SJSA1 (cell line): ENCODE measurements around the gene FRMD3. TPM values are rescaled to one million over a fixed set of nuclear protein-coding genes. Genes with fewer than 3 reads are reported as not detected.

Source experiments
- DNase-seq, 2 experiments: peaks; one replicate each; pipeline ENCODE4 v3.0.0-alpha.2; 2015 to 2020; ENCODE audit warnings: low spot score in 2 of 2, low read depth in 1 of 2
- H3K27ac ChIP-seq: fragments of 250-450 bp; sonication (Bioruptor Pico); 2 replicates; pipeline ENCODE4 v1.5.1; 2020; ENCODE audit warnings: mild to moderate bottlenecking, moderate library complexity
- H3K27me3 ChIP-seq: fragments of 250-450 bp; sonication (Bioruptor Pico); replicated peaks from 2 replicates; pipeline ENCODE4 v1.5.1; 2020; ENCODE audit warnings: mild to moderate bottlenecking, moderate library complexity
- H3K36me3 ChIP-seq: fragments of 250-450 bp; sonication (Bioruptor Pico); 2 replicates; pipeline ENCODE4 v1.5.1; 2020; ENCODE audit warnings: mild to moderate bottlenecking
- H3K4me1 ChIP-seq: fragments of 250-450 bp; sonication (Bioruptor Pico); replicated peaks from 2 replicates; pipeline ENCODE4 v1.6.1; 2021; ENCODE audit warnings: mild to moderate bottlenecking
- H3K4me3 ChIP-seq: fragments of 250-450 bp; sonication (Bioruptor Pico); 2 replicates; pipeline ENCODE4 v1.5.1; 2020; ENCODE audit warnings: mild to moderate bottlenecking
- H3K9me3 ChIP-seq: fragments of 250-450 bp; sonication (Bioruptor Pico); replicated peaks from 2 replicates; pipeline ENCODE4 v1.5.1; 2020; ENCODE audit warnings: mild to moderate bottlenecking
- total RNA-seq: library from RNA; depleted of rRNA; stranded (reverse); fragments of >200 nt; shearing (Covaris generic); gene quantifications from 2 replicates; pipeline ENCODE4 v1.2.3, GENCODE V29; 2014; rRNA removed

The FRMD3 gene
- total RNA-seq, 1 experiment from 2014 or later, result 15.5 TPM

DNA sequence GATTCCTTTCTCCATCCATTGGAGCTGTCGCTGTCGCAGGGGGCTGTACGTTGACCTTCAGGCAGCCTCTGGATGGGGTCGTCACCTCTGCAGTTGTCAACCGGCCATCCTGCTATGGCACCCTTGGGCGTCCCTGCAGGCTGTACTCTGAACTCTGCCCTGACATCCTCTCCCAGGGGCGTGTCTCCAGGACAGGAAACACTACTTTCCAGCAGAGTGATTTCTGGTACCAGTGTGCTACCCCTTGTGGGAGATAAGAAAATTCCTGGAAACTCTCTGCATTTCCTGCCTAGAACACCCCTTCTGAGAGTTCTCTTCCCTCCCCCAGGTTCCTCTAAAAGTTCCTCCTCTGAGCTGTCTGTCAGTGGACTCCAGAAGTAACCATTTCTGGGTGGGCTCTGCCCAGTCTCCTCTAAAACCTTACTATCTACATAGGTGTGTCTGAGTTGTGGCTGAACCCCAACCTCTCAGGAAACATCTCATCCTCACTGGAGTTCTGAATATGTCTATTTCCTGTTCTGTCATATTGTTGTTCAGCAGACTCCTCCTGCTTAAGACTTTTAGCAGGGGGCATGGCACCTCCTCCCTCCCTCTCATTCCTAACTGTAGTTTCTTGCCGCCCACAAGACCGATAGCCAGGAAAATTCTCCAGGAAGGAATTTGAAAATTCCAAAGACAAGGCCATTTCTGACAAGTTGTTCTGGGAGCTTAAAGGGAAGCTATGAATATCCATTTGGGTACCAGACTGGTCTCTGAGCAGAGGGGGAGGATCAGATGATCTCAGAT is 329.9 kb downstream of the FRMD3 start:
- no peaks in the 10 kb centered on the region for H3K9me3 ChIP-seq
- no peak overlapping the region for H3K4me3 ChIP-seq
- no peaks in the 10 kb centered on the region for H3K36me3 ChIP-seq
- no peaks in the 10 kb centered on the region for H3K4me1 ChIP-seq
- DNase-seq, result no peak
- no peak overlapping the region for H3K27ac ChIP-seq
- peaks cover 6% of the 10 kb centered on the region; the same call in 1 of the 2 replicates for H3K27me3 ChIP-seq

DNA sequence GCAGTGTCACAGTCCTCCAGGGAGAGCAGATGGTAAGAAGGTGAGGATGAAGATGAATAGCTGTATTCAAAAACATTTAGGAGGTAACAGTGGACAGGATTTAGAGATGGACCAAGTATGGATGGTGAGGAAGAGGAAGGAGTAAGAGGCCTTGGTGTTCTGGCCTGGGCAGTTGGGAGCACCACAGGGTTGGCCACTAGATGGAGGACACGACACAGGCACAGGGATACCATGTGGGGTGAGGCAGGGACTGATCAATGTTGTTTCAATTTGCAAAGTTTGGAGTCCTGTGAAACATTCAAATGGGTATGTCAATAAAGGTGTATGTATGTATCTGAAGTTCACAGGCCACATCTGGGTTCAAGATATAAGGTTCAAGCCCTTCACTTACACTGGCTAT is 334.2 kb downstream of the FRMD3 start:
- no peak overlapping the region for H3K4me3 ChIP-seq
- DNase-seq, result no peak
- H3K27me3 ChIP-seq, result no peaks in the 10 kb centered on the region
- H3K36me3 ChIP-seq, result no peaks in the 10 kb centered on the region
- no peak overlapping the region for H3K27ac ChIP-seq
- no peaks in the 10 kb centered on the region for H3K9me3 ChIP-seq
- H3K4me1 ChIP-seq, result no peaks in the 10 kb centered on the region

DNA sequence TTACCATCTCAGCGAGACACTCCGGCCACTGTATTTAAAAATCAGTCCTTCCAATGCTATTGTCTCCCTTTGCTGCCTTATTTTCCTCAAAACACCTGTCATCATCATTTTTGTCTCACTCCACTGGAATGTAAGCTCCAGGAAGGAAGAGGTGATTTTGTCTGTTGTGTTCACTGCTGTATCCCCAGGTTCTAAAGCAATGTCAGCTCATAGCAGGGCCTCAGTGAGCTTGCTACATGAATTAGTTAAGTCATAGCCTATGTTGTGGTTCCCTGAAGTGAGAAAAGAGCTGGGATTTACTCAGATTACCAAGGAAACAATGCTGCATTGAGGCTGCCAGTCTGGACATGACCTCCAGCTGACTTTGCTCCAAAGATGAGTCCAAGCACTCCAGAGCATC is 337.7 kb downstream of the FRMD3 start:
- no peak for DNase-seq
- H3K4me1 ChIP-seq, result no peaks in the 10 kb centered on the region
- no peaks in the 10 kb centered on the region for H3K9me3 ChIP-seq
- H3K27ac ChIP-seq, result no peak overlapping the region
- H3K36me3 ChIP-seq, result no peaks in the 10 kb centered on the region
- H3K27me3 ChIP-seq, result no peaks in the 10 kb centered on the region
- H3K4me3 ChIP-seq, result no peak overlapping the region

DNA sequence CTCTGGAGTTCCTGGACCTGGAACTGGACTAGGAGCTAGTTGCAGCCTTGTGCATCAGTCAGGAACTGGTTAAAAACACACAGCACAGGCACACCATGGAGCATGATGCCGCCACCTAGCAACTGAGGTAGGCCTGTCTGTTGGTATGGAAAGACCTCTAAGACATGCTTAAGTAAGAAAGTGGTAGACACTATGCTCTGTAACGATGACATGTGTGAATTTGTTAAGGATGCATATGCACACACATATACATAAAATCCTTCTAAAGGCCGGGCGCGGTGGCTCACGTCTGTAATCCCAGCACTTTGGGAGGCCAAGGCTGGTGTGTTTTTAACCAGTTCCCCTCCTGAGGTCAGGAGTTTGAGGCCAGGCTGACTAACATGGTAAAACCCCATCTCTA is 338.4 kb downstream of the FRMD3 start:
- Histone ChIP-seq H3K9me3 (no peaks in the 10 kb centered on the region), H3K4me1 (no peaks in the 10 kb centered on the region), H3K36me3 (no peaks in the 10 kb centered on the region), H3K27me3 (no peaks in the 10 kb centered on the region), H3K27ac (no peak overlapping the region), H3K4me3 (no peak overlapping the region)
- no peak for DNase-seq

DNA sequence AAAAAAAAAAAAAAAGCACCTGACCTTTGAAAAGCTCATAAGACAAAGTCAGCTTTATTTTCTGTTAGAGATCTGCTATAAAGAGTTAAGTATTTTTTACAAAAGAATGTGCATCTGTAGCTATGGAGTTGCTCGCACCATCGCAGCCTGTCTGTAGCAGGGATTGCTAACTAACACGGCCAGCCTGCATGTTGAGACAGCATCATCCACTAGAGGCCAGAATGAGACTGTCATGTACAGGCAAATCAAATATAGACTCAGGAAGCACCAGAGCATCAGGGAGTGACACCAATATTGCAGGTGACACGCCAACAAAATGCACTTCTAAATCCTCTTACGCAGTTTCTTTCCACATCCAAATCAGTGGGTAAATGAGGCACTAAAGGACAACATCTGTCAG is 339.0 kb downstream of the FRMD3 start:
- Histone ChIP-seq H3K27me3 (no peaks in the 10 kb centered on the region), H3K4me1 (no peaks in the 10 kb centered on the region), H3K27ac (no peak overlapping the region), H3K4me3 (no peak overlapping the region), H3K36me3 (no peaks in the 10 kb centered on the region), H3K9me3 (no peaks in the 10 kb centered on the region)
- no peak for DNase-seq

DNA sequence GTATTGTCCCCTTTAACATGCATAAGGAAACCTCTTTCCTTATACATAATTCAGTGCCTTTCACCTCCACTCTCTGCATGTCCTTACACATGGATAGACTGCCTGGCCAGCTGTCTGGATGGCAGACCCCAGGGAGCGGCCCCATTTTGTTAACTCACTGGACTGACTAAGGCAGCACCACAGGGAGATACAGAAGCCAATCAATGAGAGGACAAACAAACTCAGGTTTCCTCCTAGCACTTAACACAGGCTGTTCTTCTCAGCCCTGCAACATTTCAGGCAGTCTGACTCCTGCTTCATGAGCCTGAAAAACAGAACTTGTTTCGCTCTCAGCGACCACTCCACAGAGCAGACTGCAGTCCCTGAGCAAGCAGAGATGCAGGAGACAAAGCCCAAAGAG is 339.8 kb downstream of the FRMD3 start:
- H3K36me3 ChIP-seq, result no peaks in the 10 kb centered on the region
- H3K27me3 ChIP-seq, result no peaks in the 10 kb centered on the region
- H3K4me3 ChIP-seq, result no peak overlapping the region
- H3K9me3 ChIP-seq, result no peaks in the 10 kb centered on the region
- H3K27ac ChIP-seq, result no peak overlapping the region
- DNase-seq, result no peak
- no peaks in the 10 kb centered on the region for H3K4me1 ChIP-seq

DNA sequence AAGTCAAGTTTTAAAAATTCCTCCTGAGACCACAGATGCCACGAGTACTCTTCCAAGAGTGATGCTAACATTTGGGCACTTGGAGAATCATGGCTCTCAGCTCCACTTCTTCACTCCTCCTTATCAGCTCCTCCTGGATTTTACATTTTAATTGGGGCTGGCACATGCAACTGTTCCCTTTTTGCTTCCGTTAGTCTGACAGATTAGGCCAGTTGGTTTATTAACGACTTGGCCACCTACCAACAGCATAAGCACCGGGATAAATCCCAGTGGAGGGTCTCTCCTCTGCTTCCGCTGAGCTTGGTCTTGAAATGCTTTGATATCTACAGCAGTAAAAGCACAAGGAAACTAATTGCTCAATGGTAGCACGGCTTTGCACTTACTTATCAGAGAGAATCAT is 340.6 kb downstream of the FRMD3 start:
- Histone ChIP-seq H3K36me3 (no peaks in the 10 kb centered on the region), H3K9me3 (no peaks in the 10 kb centered on the region)

DNA sequence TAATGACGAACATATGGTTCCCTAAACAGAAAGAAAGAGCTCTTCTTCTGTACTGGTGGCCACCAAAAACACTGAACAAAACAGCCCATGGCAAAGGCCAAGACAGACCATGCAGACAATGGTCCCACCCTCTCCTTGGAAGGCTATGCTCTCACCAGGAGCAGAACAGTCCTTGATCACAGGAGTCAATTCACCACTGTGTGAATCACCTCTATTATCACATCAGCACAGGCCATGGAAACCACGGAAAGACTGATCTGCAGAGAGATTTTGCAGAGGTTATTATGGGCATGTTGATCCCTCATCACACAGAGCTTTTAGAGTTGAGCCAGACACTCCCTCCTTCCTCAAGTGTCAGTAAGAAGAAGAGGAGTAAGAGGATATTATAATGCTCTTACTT is 341.3 kb downstream of the FRMD3 start:
- no peaks in the 10 kb centered on the region for H3K9me3 ChIP-seq
- DNase-seq, result no peak
- no peaks in the 10 kb centered on the region for H3K36me3 ChIP-seq
- H3K4me1 ChIP-seq, result no peaks in the 10 kb centered on the region
- H3K27me3 ChIP-seq, result no peaks in the 10 kb centered on the region
- H3K4me3 ChIP-seq, result no peak overlapping the region
- H3K27ac ChIP-seq, result no peak overlapping the region

More for the DNA sequence above, 340.6 kb downstream of the FRMD3 start:
- Histone ChIP-seq H3K27me3 (no peaks in the 10 kb centered on the region), H3K4me3 (no peak overlapping the region), H3K4me1 (no peaks in the 10 kb centered on the region), H3K27ac (no peak overlapping the region)
- no peak for DNase-seq

Other genes with a start within 250 kb of the FRMD3 start
- gene IDNK, start 84.7 kb upstream of the FRMD3 start, total RNA-seq, result 2.1 and 2.6 TPM in 2 replicates
- gene UBQLN1, start 169.6 kb upstream of the FRMD3 start, total RNA-seq, result 66.4 and 107 TPM in 2 replicates